ENCODE results near the gene ACSF3.

ACSF3 gene

DNA sequence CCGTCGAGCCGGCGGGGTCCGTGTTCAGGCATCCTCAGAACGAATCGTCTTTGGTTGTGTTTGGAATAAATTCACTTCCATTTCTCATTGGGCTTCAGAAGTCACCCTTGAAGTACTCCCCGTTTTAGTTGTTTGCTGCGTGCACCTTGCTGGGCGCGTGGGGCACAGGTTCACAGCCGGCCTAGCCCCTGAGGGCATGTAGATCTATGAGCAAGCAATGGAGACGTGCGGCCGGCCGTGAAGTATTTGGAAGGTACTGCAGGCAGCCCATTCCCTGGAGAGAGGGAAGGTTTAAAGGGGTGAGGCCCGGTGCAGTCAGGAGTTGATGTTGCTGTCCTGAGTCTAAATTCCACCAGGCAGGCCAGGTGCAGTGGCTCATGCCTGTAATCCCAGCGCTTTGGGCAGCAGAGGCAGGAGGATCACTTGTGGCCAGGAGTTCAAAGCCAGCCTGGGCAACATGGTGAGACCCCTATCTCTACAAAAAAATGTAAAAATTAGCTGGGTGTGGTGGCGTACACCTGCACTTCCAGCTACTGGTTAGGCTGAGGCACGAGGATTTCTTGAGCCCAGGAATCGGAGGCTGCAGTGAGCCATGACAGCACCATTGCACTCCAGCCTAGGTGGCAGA, 714 bp downstream of the ACSF3 start:
- H3K9ac ChIP-seq (ENCODE audit: low read depth in 1 of 2, low read length in 2 of 2), result peak overlapping the region; percentile 61 to 79
- peaks cover 8 to 9% of the 10 kb centered on the region in 2 donors for H3K27me3 ChIP-seq (ENCODE audit: control insufficient read depth in 1 of 2, insufficient read depth in 2 of 2, low read length in 2 of 2)
- H3K4me3 ChIP-seq (ENCODE audit: low read depth in 1 of 2, low read length in 2 of 2), result peak overlapping the region; percentile 77 to 83
- peak overlapping the region; percentile 22 for H3K27ac ChIP-seq (ENCODE audit: low read depth, low read length)
- H3K4me1 ChIP-seq (ENCODE audit: control insufficient read depth in 1 of 2, insufficient read depth in 2 of 2, low read length in 2 of 2), result peaks cover 44 to 57% of the 10 kb centered on the region in 2 donors
- no peaks in the 10 kb centered on the region for H3K9me3 ChIP-seq (ENCODE audit: control insufficient read depth in 1 of 2, low read length in 2 of 2)
- H3K36me3 ChIP-seq (ENCODE audit: control insufficient read depth in 1 of 2, insufficient read depth in 2 of 2, low read length in 2 of 2), result no peaks in the 10 kb centered on the region

DNA sequence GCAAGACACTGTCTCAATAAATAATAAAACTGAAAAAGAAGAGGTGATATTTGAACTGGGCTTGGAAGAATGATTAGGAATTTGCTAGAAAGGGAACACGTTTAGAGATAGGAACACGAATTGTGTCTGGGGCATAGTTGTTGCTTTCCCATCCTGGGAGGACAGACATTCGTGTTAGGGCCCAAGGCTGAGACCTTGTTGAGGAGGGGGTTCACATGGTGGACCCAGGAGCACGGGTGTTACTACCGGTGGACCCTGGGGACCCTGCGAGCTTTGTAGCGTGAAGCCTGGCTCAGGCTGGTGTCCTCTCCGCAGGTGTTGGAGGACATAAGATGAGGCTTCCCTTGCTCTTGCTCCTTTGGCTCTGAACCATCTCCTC, 1.2 kb downstream of the ACSF3 start:
- peak overlapping the region; percentile 61 to 79 for H3K9ac ChIP-seq (ENCODE audit: low read depth in 1 of 2, low read length in 2 of 2)
- H3K9me3 ChIP-seq (ENCODE audit: control insufficient read depth in 1 of 2, low read length in 2 of 2), result no peaks in the 10 kb centered on the region
- H3K4me1 ChIP-seq (ENCODE audit: control insufficient read depth in 1 of 2, insufficient read depth in 2 of 2, low read length in 2 of 2), result peaks cover 48 to 59% of the 10 kb centered on the region in 2 donors
- no peaks in the 10 kb centered on the region for H3K36me3 ChIP-seq (ENCODE audit: control insufficient read depth in 1 of 2, insufficient read depth in 2 of 2, low read length in 2 of 2)
- peaks cover 8 to 9% of the 10 kb centered on the region in 2 donors for H3K27me3 ChIP-seq (ENCODE audit: control insufficient read depth in 1 of 2, insufficient read depth in 2 of 2, low read length in 2 of 2)
- no peak overlapping the region for H3K27ac ChIP-seq (ENCODE audit: low read depth, low read length)
- peak overlapping the region; percentile 77 to 83 for H3K4me3 ChIP-seq (ENCODE audit: low read depth in 1 of 2, low read length in 2 of 2)

DNA sequence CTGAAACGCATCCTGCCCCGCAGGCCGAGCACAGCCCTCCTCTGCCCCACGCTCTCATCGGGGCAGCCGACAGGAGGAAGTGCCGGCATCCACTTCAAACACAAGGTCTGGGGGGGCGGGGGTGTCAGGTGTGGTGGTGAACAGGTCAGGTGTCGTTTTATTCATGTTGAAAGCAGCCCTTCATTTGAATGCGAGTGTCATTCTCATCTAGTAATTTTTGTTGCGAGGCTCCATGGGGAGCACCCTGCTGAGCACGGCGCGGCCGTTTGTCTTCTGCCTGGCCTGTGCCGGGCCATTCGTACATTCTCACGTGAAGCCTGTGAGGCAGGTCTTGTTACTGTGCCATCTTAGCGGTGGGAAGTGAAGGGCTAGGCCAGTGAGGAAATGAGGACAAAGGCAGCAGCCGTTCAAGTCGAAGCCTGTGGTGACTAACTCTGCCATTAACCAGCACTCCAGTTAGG, 1.9 kb downstream of the ACSF3 start:
- peaks cover 54 to 66% of the 10 kb centered on the region in 2 donors for H3K4me1 ChIP-seq (ENCODE audit: control insufficient read depth in 1 of 2, insufficient read depth in 2 of 2, low read length in 2 of 2)
- H3K4me3 ChIP-seq (ENCODE audit: low read depth in 1 of 2, low read length in 2 of 2), result peak overlapping the region in 1 of 2 donors; percentile 77
- no peak overlapping the region for H3K9ac ChIP-seq (ENCODE audit: low read depth in 1 of 2, low read length in 2 of 2)
- no peak overlapping the region for H3K27ac ChIP-seq (ENCODE audit: low read depth, low read length)
- no peaks in the 10 kb centered on the region for H3K9me3 ChIP-seq (ENCODE audit: control insufficient read depth in 1 of 2, low read length in 2 of 2)
- peaks cover 5% of the 10 kb centered on the region in 2 donors for H3K27me3 ChIP-seq (ENCODE audit: control insufficient read depth in 1 of 2, insufficient read depth in 2 of 2, low read length in 2 of 2)
- H3K36me3 ChIP-seq (ENCODE audit: control insufficient read depth in 1 of 2, insufficient read depth in 2 of 2, low read length in 2 of 2), result peaks cover 0 to 3% of the 10 kb centered on the region in 2 donors

DNA sequence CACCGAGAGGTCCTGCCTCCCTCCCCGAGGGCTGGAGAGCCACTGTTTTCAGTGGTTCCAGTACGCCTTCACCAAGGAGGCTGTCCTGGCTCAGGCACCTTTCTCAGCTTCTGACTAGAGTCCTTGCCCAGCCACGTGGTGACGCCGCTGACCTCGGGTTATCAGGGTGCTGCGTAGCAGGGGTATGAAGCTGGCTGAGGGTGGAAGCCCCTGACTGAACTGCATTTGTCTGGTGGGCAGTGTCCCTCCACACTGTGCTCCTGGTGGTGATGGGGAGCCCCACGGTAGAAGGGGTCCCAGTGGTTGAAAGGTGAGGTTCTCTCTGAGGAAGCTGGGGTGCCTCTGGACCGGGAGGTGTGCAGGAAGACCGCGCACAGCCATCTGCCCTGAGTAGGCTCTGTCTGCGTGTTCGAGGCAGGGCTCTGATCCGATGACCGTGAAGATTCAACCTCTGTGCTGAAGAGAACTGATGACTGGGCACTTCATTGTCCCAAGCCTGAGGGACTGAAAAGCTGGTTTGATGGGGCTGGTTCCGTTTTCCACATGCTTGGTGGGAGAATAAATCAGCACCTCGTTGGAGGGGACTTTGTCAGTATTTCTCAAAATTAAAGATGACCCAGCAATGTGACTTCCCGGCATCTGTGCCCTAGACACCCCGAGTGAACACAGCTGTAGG, 2.5 kb downstream of the ACSF3 start:
- H3K9ac ChIP-seq (ENCODE audit: low read depth in 1 of 2, low read length in 2 of 2), result no peak overlapping the region
- H3K27ac ChIP-seq (ENCODE audit: low read depth, low read length), result no peak overlapping the region
- H3K4me3 ChIP-seq (ENCODE audit: low read depth in 1 of 2, low read length in 2 of 2), result no peak overlapping the region
- peaks cover 3 to 5% of the 10 kb centered on the region in 2 donors for H3K27me3 ChIP-seq (ENCODE audit: control insufficient read depth in 1 of 2, insufficient read depth in 2 of 2, low read length in 2 of 2)
- H3K4me1 ChIP-seq (ENCODE audit: control insufficient read depth in 1 of 2, insufficient read depth in 2 of 2, low read length in 2 of 2), result peaks cover 57 to 71% of the 10 kb centered on the region in 2 donors
- peaks cover 0 to 9% of the 10 kb centered on the region in 2 donors for H3K36me3 ChIP-seq (ENCODE audit: control insufficient read depth in 1 of 2, insufficient read depth in 2 of 2, low read length in 2 of 2)
- H3K9me3 ChIP-seq (ENCODE audit: control insufficient read depth in 1 of 2, low read length in 2 of 2), result no peaks in the 10 kb centered on the region

DNA sequence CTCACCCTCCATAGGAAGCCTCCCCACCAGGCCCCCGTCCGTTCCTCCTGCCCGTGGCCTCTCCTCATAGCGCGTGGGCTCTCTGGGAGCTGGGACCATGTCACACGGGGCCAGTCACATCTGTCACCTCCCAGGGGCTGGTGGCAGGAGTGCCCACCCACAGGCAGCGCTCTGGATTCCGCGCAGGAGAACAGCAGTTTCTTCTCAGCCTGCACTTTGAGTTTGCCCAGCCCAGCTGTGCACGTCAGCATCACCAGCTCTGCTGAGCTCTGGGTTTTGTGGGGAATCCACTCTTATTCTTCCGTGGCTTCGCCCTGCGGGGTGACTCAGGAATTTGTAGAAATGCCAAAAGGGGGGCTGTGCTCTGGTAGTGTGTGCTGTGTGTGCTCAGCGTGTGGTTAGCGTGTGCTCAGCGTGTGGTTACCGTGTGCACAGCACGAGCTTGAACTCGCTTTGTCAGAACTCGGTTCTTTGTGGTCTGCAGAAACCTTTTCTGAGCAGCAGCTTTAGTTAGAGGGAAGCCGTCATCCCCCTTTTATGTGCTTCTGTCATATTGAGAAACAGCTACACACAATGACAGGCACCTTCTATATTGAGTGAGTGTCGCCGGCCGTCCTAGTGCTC, 3.2 kb downstream of the ACSF3 start:
- peak overlapping the region in 1 of 2 donors; percentile 42 for H3K9ac ChIP-seq (ENCODE audit: low read depth in 1 of 2, low read length in 2 of 2)
- peaks cover 64 to 78% of the 10 kb centered on the region in 2 donors for H3K4me1 ChIP-seq (ENCODE audit: control insufficient read depth in 1 of 2, insufficient read depth in 2 of 2, low read length in 2 of 2)
- H3K27me3 ChIP-seq (ENCODE audit: control insufficient read depth in 1 of 2, insufficient read depth in 2 of 2, low read length in 2 of 2), result peaks cover 0 to 3% of the 10 kb centered on the region in 2 donors
- H3K9me3 ChIP-seq (ENCODE audit: control insufficient read depth in 1 of 2, low read length in 2 of 2), result no peaks in the 10 kb centered on the region
- H3K27ac ChIP-seq (ENCODE audit: low read depth, low read length), result no peak overlapping the region
- peaks cover 3 to 16% of the 10 kb centered on the region in 2 donors for H3K36me3 ChIP-seq (ENCODE audit: control insufficient read depth in 1 of 2, insufficient read depth in 2 of 2, low read length in 2 of 2)
- peak overlapping the region in 1 of 2 donors; percentile 30 for H3K4me3 ChIP-seq (ENCODE audit: low read depth in 1 of 2, low read length in 2 of 2)

DNA sequence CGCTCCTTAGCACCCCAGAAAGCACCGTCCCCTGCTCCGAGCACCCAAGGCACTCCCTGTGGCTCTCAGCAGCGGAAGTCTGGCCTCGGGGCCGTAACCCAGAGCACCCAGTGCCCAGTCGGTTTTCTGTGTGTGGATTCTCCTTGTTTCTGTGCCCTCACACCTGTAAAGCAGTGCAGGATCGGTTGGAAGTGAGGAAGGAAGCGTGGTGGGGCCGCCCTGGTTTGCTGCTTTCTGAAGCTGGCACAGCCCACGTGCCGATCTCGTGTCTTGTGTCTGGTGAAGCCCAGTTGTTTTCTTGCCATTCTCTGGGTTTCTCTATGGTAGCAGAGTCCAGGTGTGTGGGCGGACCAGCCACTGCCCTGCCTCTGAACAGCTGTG, 3.7 kb downstream of the ACSF3 start:
- peak overlapping the region in 1 of 2 donors; percentile 7 for H3K4me3 ChIP-seq (ENCODE audit: low read depth in 1 of 2, low read length in 2 of 2)
- no peak overlapping the region for H3K27ac ChIP-seq (ENCODE audit: low read depth, low read length)

DNA sequence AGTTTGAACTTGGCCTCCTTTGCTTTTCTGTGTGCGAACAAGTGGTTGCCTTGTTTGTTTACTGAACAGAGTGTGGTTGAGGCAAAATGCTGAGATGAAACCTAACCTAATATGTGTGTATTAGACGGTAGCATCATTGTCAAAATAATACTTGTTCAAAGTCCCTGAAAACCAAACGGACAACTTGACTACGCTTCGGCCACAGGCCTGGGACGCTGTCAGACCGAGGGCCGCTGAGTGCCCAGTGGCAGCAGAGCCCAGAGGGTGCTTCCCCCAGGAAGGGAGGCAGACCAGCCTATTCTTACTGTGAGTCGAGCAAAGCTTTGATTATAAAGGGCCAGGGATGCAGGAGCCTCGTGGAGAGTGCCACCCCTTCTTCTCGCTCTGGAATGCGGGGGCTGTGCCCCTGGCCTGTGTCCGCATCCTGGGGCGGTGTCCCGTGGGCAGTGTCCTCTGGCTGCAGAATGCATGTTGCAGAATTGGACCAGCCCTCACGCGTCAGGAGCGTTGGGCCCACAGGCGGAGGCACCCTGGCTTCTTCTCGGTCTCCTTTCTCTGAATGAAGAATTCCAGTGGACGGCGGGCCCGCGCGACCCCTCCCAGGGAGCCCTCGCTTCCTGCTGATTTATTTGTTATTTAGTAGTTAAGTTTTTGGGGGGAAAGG, 5.2 kb downstream of the ACSF3 start:
- Histone ChIP-seq H3K4me1 (ENCODE audit: control insufficient read depth in 1 of 2, insufficient read depth in 2 of 2, low read length in 2 of 2) (peaks cover 83 to 93% of the 10 kb centered on the region in 2 donors), H3K36me3 (ENCODE audit: control insufficient read depth in 1 of 2, insufficient read depth in 2 of 2, low read length in 2 of 2) (peaks cover 3 to 36% of the 10 kb centered on the region in 2 donors), H3K27ac (ENCODE audit: low read depth, low read length) (peak overlapping the region; percentile 66), H3K27me3 (ENCODE audit: control insufficient read depth in 1 of 2, insufficient read depth in 2 of 2, low read length in 2 of 2) (no peaks in the 10 kb centered on the region), H3K9me3 (ENCODE audit: control insufficient read depth in 1 of 2, low read length in 2 of 2) (no peaks in the 10 kb centered on the region), H3K4me3 (ENCODE audit: low read depth in 1 of 2, low read length in 2 of 2) (peak overlapping the region; percentile 28 to 45), H3K9ac (ENCODE audit: low read depth in 1 of 2, low read length in 2 of 2) (peak overlapping the region in 1 of 2 donors; percentile 38)

More for the DNA sequence above, 3.7 kb downstream of the ACSF3 start:
- Histone ChIP-seq H3K4me1 (ENCODE audit: control insufficient read depth in 1 of 2, insufficient read depth in 2 of 2, low read length in 2 of 2) (peaks cover 69 to 83% of the 10 kb centered on the region in 2 donors), H3K9ac (ENCODE audit: low read depth in 1 of 2, low read length in 2 of 2) (peak overlapping the region in 1 of 2 donors; percentile 42), H3K27me3 (ENCODE audit: control insufficient read depth in 1 of 2, insufficient read depth in 2 of 2, low read length in 2 of 2) (no peaks in the 10 kb centered on the region), H3K9me3 (ENCODE audit: control insufficient read depth in 1 of 2, low read length in 2 of 2) (no peaks in the 10 kb centered on the region), H3K36me3 (ENCODE audit: control insufficient read depth in 1 of 2, insufficient read depth in 2 of 2, low read length in 2 of 2) (peaks cover 3 to 21% of the 10 kb centered on the region in 2 donors)

DNA sequence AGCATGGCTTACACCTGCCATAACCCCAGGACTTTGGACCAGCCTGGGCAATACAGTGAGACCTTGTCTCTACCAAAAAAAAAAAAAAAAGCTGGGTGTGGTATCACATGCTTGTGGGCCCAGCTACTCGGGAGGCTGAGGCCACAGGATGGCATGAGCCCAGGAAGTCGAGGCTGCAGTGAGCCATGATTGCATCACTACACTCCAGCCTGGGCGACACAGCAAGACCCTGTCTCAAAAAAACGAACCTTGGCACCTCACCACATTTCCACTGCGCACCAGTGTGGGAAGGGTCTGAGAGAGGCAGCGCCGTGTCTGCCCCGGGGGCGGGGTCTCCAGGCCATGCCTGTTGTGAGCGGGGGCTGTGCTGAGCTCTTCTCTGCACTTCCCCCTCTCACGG, 6.3 kb downstream of the ACSF3 start:
- Histone ChIP-seq H3K27ac (ENCODE audit: low read depth, low read length) (no peak overlapping the region), H3K4me3 (ENCODE audit: low read depth in 1 of 2, low read length in 2 of 2) (no peak overlapping the region), H3K9me3 (ENCODE audit: control insufficient read depth in 1 of 2, low read length in 2 of 2) (no peaks in the 10 kb centered on the region), H3K36me3 (ENCODE audit: control insufficient read depth in 1 of 2, insufficient read depth in 2 of 2, low read length in 2 of 2) (peaks cover 3 to 47% of the 10 kb centered on the region in 2 donors), H3K27me3 (ENCODE audit: control insufficient read depth in 1 of 2, insufficient read depth in 2 of 2, low read length in 2 of 2) (no peaks in the 10 kb centered on the region), H3K9ac (ENCODE audit: low read depth in 1 of 2, low read length in 2 of 2) (no peak overlapping the region), H3K4me1 (ENCODE audit: control insufficient read depth in 1 of 2, insufficient read depth in 2 of 2, low read length in 2 of 2) (peaks cover 84 to 85% of the 10 kb centered on the region in 2 donors)

DNA sequence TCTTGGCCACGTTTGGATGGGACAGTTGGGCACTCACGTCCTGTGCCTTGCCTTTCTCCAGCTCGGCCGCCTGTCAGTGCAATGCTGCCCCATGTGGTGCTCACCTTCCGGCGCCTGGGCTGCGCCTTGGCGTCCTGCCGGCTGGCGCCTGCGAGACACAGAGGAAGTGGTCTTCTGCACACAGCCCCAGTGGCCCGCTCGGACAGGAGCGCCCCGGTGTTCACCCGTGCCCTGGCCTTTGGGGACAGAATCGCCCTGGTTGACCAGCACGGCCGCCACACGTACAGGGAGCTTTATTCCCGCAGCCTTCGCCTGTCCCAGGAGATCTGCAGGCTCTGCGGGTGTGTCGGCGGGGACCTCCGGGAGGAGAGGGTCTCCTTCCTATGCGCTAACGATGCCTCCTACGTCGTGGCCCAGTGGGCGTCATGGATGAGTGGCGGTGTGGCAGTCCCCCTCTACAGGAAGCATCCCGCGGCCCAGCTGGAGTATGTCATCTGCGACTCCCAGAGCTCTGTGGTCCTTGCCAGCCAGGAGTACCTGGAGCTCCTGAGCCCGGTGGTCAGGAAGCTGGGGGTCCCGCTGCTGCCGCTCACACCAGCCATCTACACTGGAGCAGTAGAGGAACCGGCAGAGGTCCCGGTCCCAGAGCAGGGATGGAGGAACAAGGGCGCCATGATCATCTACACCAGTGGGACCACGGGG, 7.1 kb downstream of the ACSF3 start:
- Histone ChIP-seq H3K9me3 (ENCODE audit: control insufficient read depth in 1 of 2, low read length in 2 of 2) (no peaks in the 10 kb centered on the region), H3K36me3 (ENCODE audit: control insufficient read depth in 1 of 2, insufficient read depth in 2 of 2, low read length in 2 of 2) (peaks cover 3 to 55% of the 10 kb centered on the region in 2 donors), H3K4me1 (ENCODE audit: control insufficient read depth in 1 of 2, insufficient read depth in 2 of 2, low read length in 2 of 2) (peaks cover 77 to 78% of the 10 kb centered on the region in 2 donors), H3K4me3 (ENCODE audit: low read depth in 1 of 2, low read length in 2 of 2) (no peak overlapping the region), H3K27ac (ENCODE audit: low read depth, low read length) (no peak overlapping the region), H3K9ac (ENCODE audit: low read depth in 1 of 2, low read length in 2 of 2) (no peak overlapping the region), H3K27me3 (ENCODE audit: control insufficient read depth in 1 of 2, insufficient read depth in 2 of 2, low read length in 2 of 2) (no peaks in the 10 kb centered on the region)

Measured in duodenal mucosa (tissue), 2 donors.